Measurements from ENCODE around the gene M1AP. TPM values are rescaled to one million over a fixed set of nuclear protein-coding genes. Genes with fewer than 3 reads are reported as not detected.

M1AP gene
- total RNA-seq, 1 donor from 2014 or later = 0.20 TPM

- Mint-ChIP-seq H3K4me1 (ENCODE audit: low read depth, unreplicated experiment) (peaks cover 6% of the 10 kb centered on the region), H3K9me3 (ENCODE audit: unreplicated experiment) (no peaks in the 10 kb centered on the region), H3K27me3 (ENCODE audit: low read depth, unreplicated experiment) (peaks cover 5% of the 10 kb centered on the region), H3K27ac (ENCODE audit: unreplicated experiment) (peak overlapping the region; percentile 53), H3K4me3 (ENCODE audit: unreplicated experiment) (peak overlapping the region; percentile 95), H3K36me3 (ENCODE audit: low read depth, unreplicated experiment) (no peaks in the 10 kb centered on the region)
- peak overlapping the region; percentile 90 for H3K4me2 ChIP-seq (ENCODE audit: low read length)
- TF ChIP-seq, protein P1, sequence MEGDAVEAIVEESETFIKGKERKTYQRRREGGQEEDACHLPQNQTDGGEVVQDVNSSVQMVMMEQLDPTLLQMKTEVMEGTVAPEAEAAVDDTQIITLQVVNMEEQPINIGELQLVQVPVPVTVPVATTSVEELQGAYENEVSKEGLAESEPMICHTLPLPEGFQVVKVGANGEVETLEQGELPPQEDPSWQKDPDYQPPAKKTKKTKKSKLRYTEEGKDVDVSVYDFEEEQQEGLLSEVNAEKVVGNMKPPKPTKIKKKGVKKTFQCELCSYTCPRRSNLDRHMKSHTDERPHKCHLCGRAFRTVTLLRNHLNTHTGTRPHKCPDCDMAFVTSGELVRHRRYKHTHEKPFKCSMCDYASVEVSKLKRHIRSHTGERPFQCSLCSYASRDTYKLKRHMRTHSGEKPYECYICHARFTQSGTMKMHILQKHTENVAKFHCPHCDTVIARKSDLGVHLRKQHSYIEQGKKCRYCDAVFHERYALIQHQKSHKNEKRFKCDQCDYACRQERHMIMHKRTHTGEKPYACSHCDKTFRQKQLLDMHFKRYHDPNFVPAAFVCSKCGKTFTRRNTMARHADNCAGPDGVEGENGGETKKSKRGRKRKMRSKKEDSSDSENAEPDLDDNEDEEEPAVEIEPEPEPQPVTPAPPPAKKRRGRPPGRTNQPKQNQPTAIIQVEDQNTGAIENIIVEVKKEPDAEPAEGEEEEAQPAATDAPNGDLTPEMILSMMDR (IDR thresholded peaks at IDR 0.05; ENCODE audit: insufficient read depth, low read depth, low read length) = no peak
- no peak for TF ChIP-seq EZH2 (IDR thresholded peaks at IDR 0.05; ENCODE audit: insufficient read depth, low read length)
- no peaks in the 10 kb centered on the region for H3K36me3 ChIP-seq (ENCODE audit: insufficient read depth, low read length)
- H3K27ac ChIP-seq (ENCODE audit: low read depth, low read length) = peak overlapping the region; percentile 53
- peaks cover 19% of the 10 kb centered on the region for H3K4me1 ChIP-seq (ENCODE audit: insufficient read depth, low read length)
- peak overlapping the region; percentile 80 for H2AFZ ChIP-seq (ENCODE audit: low read depth, low read length)
- no peak for FAIRE-seq
- peaks cover 57% of the 10 kb centered on the region for H3K79me2 ChIP-seq (ENCODE audit: insufficient read depth, low read length)
- H4K20me1 ChIP-seq (ENCODE audit: insufficient read depth, low read length) = peaks cover 16% of the 10 kb centered on the region
- H3K27me3 ChIP-seq (ENCODE audit: insufficient read depth, low read length) = no peaks in the 10 kb centered on the region
- DNase-seq (ENCODE audit: low read depth) = no peak
- H3K9ac ChIP-seq (ENCODE audit: low read length) = peak overlapping the region; percentile 82
- no peaks in the 10 kb centered on the region for H3K9me3 ChIP-seq (ENCODE audit: insufficient read depth, low read depth, low read length)
- H3K4me3 ChIP-seq (ENCODE audit: insufficient read depth, low read depth, low read length) = peak overlapping the region; percentile 85
These were observed 93.2 kb downstream of the M1AP start for GRCh38 chr2:74554820-74555531.

DNA sequence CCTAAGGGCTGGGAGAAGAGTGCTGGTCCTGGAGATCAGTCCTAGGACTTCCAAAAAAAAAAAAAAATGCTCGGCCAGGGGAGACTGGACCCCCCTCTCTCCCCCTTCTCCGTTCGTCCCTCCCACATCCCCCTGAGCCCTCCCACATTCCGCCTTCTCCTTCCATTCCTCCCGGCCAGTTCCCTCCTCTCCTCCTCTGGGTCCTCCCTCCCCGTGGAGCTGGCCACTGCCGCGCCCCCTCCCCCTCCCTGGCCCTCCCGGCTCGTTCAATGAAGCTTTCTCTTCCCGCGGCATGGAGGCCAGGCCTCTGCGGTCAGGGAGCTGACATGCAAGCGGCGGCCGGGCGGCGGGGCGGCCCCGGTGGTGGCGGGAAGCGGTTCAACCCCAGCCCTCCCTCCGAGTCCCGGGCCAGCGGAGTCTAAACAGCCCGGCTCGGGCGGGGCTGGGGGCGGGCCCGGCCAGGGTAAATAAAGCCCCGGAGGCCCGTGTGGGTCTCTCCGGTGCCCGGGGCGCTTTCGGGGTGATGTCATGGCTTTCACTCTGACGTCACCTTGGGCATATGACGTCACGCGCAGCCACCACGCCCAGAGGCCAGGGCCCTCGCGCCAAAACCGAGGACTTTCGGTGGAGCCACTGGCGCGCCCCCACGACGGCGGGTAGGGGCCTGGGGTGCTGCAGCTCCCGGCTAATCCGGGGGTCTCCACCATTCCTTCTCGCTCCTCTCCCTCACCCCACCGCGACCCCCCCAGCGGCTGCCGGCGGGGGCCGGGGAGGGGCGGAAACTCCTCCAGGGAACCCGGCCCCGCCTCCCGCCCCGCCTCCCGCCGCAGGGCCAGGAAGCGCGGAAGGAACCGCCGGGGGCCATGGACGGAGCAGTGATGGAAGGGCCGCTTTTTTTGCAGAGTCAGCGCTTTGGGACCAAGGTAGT, 94.0 kb downstream of the M1AP start, which contains the start of the genes DOK1 and LOXL3:
Gene DOK1, plus strand, starts transcription at position 829 of the 928 bp plus-strand sequence. Its CDS starts 35 bp downstream, at position 864.
Gene LOXL3, minus strand, starts transcription at position 51 of the 928 bp plus-strand sequence. CDS start 1,308 bp downstream, outside the sequence.
- peak within 1 kb of the TSS; percentile 82 for H3K9ac ChIP-seq (ENCODE audit: low read length)
- peaks cover 6% of the 10 kb centered on the region for H3K27me3 Mint-ChIP-seq (ENCODE audit: low read depth, unreplicated experiment)
- no peak for FAIRE-seq
- peaks cover 16% of the 10 kb centered on the region for H4K20me1 ChIP-seq (ENCODE audit: insufficient read depth, low read length)
- H3K4me2 ChIP-seq (ENCODE audit: low read length) = peak within 1 kb of the TSS; percentile 90
- H3K36me3 ChIP-seq (ENCODE audit: insufficient read depth, low read length) = no peaks in the 10 kb centered on the region
- TF ChIP-seq EZH2 (IDR thresholded peaks at IDR 0.05; ENCODE audit: insufficient read depth, low read length) = no peak
- TF ChIP-seq, protein P1 (IDR thresholded peaks at IDR 0.05; ENCODE audit: insufficient read depth, low read depth, low read length) = no peak
- no peaks in the 10 kb centered on the region for H3K9me3 ChIP-seq (ENCODE audit: insufficient read depth, low read depth, low read length)
- H3K79me2 ChIP-seq (ENCODE audit: insufficient read depth, low read length) = peaks cover 65% of the 10 kb centered on the region
- H3K9me3 Mint-ChIP-seq (ENCODE audit: unreplicated experiment) = no peaks in the 10 kb centered on the region
- no peaks in the 10 kb centered on the region for H3K36me3 Mint-ChIP-seq (ENCODE audit: low read depth, unreplicated experiment)
- peak within 1 kb of the TSS; percentile 95 for H3K4me3 Mint-ChIP-seq (ENCODE audit: unreplicated experiment)
- peaks cover 27% of the 10 kb centered on the region for H3K4me1 ChIP-seq (ENCODE audit: insufficient read depth, low read length)
- no peaks in the 10 kb centered on the region for H3K27me3 ChIP-seq (ENCODE audit: insufficient read depth, low read length)
- H3K4me3 ChIP-seq (ENCODE audit: insufficient read depth, low read depth, low read length) = peak within 1 kb of the TSS; percentile 85
- H3K4me1 Mint-ChIP-seq (ENCODE audit: low read depth, unreplicated experiment) = peaks cover 6% of the 10 kb centered on the region
- peak within 1 kb of the TSS; percentile 85 for H2AFZ ChIP-seq (ENCODE audit: low read depth, low read length)
- peak; percentile 84 for DNase-seq (ENCODE audit: low read depth)
- H3K27ac Mint-ChIP-seq (ENCODE audit: unreplicated experiment) = peak within 1 kb of the TSS; percentile 53
- H3K27ac ChIP-seq (ENCODE audit: low read depth, low read length) = peak within 1 kb of the TSS; percentile 82

Measured in astrocyte (in vitro differentiated cells and primary cell).